ENCODE data around the gene DNAJC10. TPM values are rescaled to one million over a fixed set of nuclear protein-coding genes. Genes with fewer than 3 reads are reported as not detected.
"Not testable (repeated sequence)": the region's sequence is repeated elsewhere in the genome, so short reads cannot be mapped to it uniquely, and the experiment has no call there.

Gene DNAJC10
- polyA plus RNA-seq, 3 donors, result 16.1 to 21.7 (median 18.5) TPM

DNA sequence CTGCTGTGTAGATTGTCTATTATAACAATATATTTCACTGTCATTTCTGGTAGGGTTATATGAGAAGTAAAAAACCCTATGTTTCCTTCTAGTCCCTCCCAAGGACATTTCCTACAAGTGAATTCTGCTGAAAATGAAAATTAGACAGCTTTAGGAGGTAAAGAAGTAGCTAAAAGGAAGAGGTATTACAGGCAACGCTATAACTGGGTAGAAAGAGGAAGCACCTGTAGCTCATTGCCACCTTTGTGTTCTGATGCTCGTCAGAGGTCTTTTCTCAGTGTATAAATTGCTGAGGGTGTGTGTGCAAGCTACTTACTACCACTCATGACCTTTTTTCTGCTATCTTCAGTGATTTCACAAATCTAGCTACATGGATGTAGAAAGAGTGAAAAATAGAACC lies 1.4 kb downstream of the DNAJC10 start:
- WGBS, 3 donors, result 12 to 30% (median 29%) methylated on average over 2 of the region's 2 CpGs
- no peak overlapping the region for H3K27ac ChIP-seq (ENCODE audit: low read depth, low read length)

DNA sequence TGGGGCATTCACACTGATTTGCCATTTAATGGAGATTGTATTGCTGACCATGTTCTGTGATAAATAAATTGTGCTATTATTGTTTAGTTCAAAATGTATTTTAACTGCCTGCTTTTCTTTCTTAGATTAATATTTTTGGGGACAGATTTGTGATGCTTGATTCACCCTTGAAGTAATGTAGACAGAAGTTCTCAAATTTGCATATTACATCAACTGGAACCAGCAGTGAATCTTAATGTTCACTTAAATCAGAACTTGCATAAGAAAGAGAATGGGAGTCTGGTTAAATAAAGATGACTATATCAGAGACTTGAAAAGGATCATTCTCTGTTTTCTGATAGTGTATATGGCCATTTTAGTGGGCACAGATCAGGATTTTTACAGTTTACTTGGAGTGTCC lies 1.8 kb downstream of the DNAJC10 start:
- H3K27ac ChIP-seq (ENCODE audit: low read depth, low read length), result no peak overlapping the region

DNA sequence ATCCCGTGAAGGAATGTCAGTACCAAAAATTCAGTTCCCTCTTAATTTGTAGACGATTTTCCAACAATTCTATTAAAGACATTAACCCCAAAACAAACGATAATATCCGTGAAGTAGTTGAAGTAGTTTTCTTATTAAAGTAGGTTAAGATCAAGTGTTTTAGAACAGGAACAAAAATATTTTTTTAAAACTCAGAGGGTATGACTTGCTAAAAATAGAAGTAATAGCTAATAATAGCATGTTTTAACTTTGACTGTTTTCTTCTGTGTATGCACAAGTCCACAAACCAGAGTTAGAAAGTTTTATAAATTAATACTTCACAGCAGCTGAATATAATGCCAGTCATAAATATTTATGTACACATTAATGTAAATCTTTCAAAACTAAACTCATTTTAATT lies 2.4 kb downstream of the DNAJC10 start:
- no peak overlapping the region for H3K27ac ChIP-seq (ENCODE audit: low read depth, low read length)
- 57 to 85% (median 83%) methylated on average over 4 of the region's 4 CpGs for WGBS, 3 donors

DNA sequence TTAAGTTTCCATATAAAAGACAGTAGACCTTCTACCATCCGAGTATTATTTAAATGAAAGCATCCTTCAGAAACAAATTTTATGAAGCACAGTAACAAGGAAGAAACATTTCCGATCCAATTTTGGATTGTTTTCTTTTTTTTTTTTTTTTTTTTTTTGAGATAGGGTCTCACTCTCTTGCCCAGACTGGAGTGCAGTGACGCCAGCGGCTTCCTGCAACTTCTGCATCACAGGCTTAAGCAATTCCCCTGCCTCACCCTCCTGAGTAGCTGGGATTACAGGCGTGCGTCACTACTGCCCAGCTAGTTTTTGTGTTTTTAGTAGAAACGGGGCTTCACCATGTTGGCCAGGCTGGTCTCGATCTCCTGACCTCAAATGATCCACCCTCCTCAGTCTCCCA lies 3.1 kb downstream of the DNAJC10 start:
- not testable (repeated sequence) for H3K27ac ChIP-seq (ENCODE audit: low read depth, low read length)
- WGBS, 3 donors, result 86 to 92% (median 88%) methylated on average over 8 of the region's 8 CpGs

DNA sequence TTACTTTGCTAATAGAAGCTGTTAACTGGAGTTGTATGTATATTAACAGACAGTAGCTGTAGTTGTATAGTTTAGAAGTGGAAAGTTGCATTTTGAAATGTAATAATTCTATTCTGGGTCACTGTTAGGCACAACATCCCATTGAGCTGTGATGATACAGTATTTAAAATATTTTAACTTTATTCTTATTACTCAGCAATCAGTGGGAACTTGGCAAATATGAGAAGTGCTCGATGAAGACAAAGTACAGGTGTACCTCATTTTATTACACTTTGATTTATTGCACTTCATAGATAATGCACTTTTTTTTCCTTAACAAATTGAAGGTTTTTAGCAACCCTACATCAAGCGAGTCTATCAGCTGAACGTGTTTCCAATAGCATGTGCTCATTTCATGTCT lies 8.6 kb downstream of the DNAJC10 start:
- WGBS, 3 donors, result 59 to 67% (median 62%) methylated on average over 3 of the region's 3 CpGs
- no peak overlapping the region for H3K27ac ChIP-seq (ENCODE audit: low read depth, low read length)

DNA sequence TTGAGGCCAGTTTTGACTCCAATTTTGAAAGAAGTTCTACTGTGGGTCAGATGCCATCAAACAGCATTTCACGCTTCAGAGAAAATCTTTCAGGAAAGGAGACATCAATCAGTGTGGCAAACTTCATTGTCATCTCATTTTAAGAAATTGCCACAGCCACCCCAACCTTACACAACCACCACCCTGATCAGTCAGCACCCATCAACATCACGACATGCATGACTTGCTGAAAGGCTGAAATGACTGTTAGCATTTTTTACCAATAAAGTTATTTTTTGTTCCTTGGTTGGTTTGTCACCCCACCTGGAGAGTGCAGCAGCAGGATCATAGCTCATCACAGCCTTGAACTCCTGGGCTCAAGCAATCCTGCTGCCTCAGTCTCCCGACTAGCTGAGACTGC lies 10.4 kb downstream of the DNAJC10 start:
- no peak overlapping the region for H3K27ac ChIP-seq (ENCODE audit: low read depth, low read length)
- WGBS, 3 donors, result 85 to 99% (median 93%) methylated on average over 3 of the region's 3 CpGs

DNA sequence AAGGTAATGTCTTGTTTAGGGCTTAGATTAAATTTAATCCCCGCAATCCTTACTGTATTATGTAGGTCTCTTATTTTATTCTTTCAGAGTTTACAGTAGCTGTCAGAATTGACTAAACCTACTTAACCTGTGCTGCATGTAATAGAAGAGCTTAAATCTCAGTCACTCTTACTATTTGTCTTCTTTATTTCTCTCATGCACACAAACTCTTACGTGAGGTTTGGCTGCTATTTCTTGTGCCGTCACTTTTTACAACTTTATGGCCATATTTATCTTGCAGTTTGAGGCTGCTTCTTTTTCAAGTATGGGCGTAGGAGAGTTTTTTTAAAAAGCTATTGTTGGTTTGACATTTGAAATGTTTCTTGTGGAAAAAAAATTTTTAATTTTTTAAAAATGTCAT lies 12.0 kb downstream of the DNAJC10 start:
- 80 to 98% (median 93%) methylated on average over 4 of the region's 4 CpGs for WGBS, 3 donors
- H3K27ac ChIP-seq (ENCODE audit: low read depth, low read length), result no peak overlapping the region

DNA sequence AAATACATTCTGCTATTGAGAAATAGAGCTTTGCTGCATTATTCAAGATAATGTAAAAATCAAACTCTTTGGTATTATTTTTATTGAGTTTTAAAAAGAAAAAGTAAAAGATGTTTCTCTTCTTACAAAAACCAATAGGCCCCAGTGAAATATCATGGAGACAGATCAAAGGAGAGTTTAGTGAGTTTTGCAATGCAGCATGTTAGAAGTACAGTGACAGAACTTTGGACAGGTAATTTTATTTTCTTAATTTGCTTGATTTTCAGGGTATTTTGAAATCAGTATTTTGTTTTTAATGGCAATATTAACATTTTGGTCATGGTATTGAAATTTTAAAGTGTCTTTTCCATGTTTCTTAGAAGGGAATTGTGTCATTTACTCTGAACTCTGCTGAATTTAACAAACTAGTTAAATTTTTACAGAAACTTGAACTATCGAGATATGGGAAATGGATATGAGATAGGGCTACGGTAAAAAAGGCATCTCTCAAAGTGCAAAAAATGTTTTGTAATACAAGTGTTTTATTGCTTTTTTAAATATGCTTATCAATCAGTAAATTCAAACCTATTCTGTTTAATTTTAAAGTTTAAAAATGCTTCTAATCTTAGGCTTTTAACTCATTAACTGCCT lies 13.8 kb downstream of the DNAJC10 start:
- no peak overlapping the region for H3K27ac ChIP-seq (ENCODE audit: low read depth, low read length)
- 23 to 97% (median 95%) methylated on average over 2 of the region's 2 CpGs for WGBS, 3 donors

DNA sequence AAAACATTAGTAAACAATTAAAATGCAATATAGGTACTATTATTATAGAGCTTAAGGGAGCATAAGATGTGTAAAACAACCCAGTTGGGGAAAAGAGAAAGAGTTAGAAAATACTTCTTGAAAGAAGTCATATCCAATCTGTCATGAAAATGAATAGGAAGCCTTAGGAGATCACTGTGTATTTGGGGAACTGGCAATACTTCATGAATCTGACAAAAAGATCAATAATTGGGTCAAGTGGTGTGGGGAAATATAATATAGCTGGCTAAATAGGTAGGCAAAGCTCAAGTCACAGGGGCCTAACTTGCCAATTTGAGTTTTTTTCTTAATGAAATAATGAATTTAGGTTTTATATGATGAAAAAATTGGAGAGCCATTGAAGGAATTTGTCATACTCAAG lies 14.4 kb downstream of the DNAJC10 start:
- no peak overlapping the region for H3K27ac ChIP-seq (ENCODE audit: low read depth, low read length)

DNA sequence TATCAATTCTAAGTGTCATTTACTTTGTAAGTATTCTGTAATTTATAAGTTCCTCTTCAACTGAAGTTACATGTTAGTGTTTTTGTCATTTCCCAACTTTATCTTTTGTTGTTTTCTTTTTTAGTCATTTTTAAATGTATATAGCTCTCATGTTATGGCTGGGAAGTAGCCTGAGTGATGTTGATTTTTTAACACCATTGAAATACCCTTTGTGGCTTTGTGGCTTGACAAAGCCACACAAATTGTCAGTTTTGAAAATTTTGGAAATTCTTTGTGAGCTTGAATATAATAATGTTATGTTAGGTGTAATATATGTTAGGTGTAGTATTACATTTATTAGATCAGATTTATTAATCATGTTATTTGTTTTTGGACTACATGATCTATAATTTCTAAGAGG lies 16.7 kb downstream of the DNAJC10 start:
- no peak overlapping the region for H3K27ac ChIP-seq (ENCODE audit: low read depth, low read length)

DNA sequence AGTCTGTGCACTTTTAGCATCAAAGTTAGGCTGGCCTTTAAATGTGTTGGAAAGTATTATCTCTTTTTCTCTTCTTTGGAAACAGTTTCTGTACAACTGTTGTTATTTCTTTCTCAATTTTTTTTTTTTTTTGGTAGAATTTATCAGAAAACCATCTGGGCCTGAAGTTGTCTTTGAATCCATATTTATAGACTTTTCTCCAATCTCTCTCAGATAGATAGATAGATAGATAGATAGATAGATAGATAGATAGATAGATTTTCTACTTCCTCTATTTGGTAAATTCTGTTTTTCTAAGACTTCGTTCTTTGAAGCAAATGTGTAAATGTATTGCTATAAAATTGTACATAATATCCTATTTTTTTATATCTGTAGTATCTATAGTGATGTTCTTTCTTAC lies 17.5 kb downstream of the DNAJC10 start:
- WGBS, 3 donors, result 89 to 94% (median 93%) methylated on average over 1 of the region's 1 CpG

DNA sequence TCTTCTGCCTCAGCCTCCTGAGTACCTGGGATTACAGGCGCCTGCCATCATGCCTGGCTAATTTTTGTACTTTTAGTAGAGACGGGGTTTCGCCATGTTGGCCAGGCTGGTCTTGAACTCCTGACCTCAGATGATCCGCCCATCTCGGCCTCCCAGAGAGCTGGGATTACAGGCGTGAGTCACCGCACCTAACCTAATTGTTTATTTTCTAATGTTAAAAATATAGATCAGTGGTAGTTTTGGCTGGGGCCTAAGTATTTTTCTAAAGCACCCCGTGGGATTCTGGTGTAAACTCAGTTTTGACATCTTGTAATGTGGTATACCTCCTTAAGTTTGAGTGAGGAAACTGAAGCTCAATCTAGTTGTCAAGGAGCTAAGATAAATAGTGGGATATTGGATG lies 20.8 kb downstream of the DNAJC10 start:
- not testable (repeated sequence) for H3K27ac ChIP-seq (ENCODE audit: low read depth, low read length)
- WGBS, 3 donors, result 97 to 99% (median 97%) methylated on average over 8 of the region's 8 CpGs

More for the DNA sequence above, 17.5 kb downstream of the DNAJC10 start:
- no peak overlapping the region for H3K27ac ChIP-seq (ENCODE audit: low read depth, low read length)

DNA sequence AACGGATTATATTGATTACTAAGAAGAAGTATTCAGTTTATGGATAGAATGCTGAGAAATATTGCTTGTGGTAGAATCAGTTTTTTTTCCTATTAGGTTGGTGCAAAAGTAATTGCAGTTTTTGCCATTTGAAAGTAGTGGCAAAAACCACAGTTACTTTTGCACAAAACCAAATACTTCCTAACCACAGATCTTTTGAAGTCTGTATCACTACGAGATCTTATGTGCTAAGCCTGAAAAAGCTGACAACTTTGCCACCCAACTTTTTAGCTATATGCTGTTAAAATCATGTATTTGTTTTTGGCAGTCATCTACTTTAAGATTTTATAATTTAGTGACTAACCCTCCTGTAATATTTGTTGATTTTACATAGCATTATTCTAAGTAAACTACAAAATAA lies 24.6 kb downstream of the DNAJC10 start:
- H3K27ac ChIP-seq (ENCODE audit: low read depth, low read length), result no peak overlapping the region
- WGBS, 3 donors, result 84 to 95% (median 88%) methylated on average over 2 of the region's 2 CpGs

DNA sequence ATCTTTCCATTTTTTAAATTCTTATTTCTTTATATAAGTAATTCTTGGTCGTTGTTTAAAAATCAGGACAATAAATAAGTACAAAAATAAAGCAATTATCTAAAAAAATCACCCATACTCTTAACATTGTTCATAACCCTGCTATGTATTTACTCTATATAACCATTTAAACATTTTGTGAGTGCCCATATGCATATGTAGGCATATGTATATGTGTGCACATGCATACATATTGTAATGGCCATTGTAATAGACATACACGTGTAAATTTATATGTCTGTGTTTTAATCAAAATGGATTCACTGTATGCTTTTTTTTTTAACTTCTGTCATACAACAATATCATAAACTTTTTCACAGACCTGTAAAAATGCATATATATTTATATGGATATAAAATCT lies 25.6 kb downstream of the DNAJC10 start:
- H3K27ac ChIP-seq (ENCODE audit: low read depth, low read length), result no peak overlapping the region
- 97 to 99% (median 98%) methylated on average over 2 of the region's 2 CpGs for WGBS, 3 donors

DNA sequence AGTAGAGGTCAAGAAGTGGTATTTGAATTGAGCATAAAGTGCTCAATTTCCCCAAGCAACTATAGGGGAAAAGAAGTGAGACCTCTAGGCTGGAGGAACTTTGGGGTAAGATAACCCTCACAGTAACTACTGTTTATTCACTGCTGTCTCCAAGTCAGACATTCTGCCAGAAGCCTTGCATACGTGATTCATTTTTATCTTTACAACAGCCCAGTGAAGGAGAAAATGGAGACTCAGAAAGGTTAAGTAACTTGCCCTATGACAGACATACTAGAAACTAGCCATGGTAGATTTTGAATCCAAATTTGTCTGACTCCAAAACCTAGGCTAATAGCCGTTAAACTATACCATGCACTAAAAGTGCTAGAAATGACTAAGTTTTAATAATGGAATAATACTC lies 28.4 kb downstream of the DNAJC10 start:
- 70 to 73% (median 72%) methylated on average over 2 of the region's 2 CpGs for WGBS, 3 donors

DNA sequence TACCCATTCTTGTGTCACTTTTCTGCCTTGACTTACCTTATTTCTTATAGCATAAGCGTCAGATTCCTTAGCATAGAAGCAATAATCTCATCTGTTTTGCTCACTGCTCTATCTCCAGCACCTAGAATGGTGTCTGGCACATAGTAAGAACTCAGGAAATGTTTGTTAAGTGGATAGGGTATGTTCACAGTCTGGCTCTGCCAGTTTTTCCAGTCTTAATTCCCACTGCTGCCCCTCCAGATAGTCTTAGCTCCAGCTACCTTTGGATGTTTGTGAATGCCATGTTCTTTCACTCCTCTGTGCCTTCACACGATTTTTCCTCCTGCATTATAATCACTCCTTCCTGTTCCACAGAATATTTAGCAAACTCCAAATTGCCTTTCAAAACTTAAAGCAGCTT lies 29.0 kb downstream of the DNAJC10 start:
- 81 to 92% (median 83%) methylated on average over 2 of the region's 2 CpGs for WGBS, 3 donors
- no peak overlapping the region for H3K27ac ChIP-seq (ENCODE audit: low read depth, low read length)

More for the DNA sequence above, 28.4 kb downstream of the DNAJC10 start:
- no peak overlapping the region for H3K27ac ChIP-seq (ENCODE audit: low read depth, low read length)

DNA sequence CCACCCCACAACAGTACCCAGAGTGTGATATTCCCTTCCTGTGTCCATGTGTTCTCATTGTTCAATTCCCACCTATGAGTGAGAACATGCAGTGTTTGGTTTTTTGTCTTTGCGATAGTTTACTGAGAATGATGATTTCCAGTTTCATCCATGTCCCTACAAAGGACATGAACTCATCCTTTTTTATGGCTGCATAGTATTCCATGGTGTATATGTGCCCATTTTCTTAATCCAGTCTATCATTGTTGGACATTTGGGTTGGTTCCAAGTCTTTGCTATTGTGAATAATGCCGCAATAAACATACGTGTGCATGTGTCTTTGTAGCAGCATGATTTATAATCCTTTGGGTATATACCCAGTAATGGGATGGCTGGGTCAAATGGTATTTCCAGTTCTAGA lies 29.8 kb downstream of the DNAJC10 start:
- H3K27ac ChIP-seq (ENCODE audit: low read depth, low read length), result not testable (repeated sequence)
- 97 to 100% (median 100%) methylated on average over 1 to 3 of the region's 3 CpGs for WGBS, 3 donors

DNA sequence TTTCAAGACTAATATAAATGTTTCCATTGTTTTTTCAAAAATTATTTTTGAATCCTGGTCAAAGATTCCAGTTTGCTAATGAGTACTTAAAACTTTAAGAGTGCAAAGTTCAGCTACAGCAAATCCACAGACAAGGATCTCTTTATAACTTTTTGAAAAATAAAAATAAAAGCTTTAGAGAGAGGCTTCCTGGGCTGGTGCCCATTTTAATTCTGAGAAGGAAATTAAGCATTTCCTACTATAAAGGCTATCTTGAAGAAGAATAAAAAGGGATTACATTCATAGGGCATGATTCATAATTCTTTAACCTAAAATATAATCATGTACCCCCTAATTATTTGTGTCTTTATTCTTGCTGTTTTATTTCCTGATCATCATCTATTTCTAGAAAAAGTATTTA lies 38.2 kb downstream of the DNAJC10 start:
- H3K27ac ChIP-seq (ENCODE audit: low read depth, low read length), result no peak overlapping the region

DNA sequence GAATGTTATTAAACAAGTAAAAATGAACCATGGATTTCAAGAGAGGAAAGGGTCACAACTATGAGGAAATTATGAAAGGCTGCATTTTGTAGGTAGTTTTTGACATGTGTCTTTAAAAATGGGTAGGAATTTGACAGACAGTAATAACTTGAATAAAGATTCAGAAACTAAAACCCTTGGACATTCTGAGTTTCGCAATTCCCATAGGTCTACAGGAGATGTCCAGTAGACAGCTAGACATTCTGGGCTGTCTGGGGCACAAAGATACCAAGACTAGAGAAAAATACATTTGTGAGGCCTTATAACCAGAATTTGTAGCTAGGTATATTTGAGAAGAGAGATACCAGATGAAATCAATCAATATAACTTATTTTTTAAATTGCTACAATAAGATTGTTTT lies 42.3 kb downstream of the DNAJC10 start:
- H3K27ac ChIP-seq (ENCODE audit: low read depth, low read length), result no peak overlapping the region
- WGBS, 3 donors, result 92 to 97% (median 95%) methylated on average over 1 of the region's 1 CpG

DNA sequence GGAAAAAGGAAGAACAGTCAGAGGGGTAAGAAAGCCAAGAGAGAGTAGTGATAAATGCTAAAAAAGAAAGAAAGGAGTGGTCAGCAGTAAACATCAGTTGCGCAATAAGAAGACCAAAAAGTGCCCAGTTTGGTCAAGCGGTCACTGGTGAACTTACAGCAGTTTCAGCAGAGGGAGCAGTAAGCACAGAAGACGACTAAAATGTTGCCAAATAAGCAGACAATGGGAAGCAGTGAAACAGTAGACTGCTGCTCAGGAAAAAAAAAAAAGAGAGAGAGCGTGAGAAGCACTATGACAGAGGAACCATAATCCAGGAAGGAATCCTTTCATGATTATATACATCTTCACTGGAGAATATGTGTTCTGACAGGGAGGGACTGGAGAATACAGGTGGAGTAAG lies 45.8 kb downstream of the DNAJC10 start:
- 53 to 78% (median 64%) methylated on average over 4 of the region's 4 CpGs for WGBS, 3 donors
- H3K27ac ChIP-seq (ENCODE audit: low read depth, low read length), result no peak overlapping the region

DNA sequence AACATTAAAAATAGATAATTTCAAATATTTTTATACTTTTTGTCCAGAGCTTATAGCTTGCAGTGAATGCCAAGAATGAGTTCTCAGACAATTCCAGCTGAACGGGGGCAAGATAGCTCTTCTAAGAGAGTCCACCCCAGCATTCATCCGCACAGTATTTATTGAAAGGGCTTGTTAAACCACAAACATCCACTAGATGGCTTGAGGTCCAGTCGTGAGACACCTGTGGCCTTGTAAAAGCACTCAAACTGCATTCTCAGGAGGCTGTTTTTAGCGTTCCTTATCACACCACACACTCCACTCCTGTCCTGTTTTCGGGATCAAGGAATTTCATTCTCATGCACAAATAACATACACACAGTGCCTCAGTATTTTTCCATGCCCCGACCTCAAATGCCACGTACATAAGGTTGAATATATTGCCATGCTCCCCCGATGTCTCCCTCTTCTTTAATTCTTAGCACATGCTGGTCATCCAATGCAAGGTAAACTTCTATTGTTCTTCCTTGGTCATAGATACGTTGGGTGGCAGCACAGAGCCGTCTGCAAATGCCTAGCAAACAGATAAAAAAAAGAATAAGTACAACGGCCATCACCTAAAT lies 47.4 kb downstream of the DNAJC10 start:
- 41 to 69% (median 66%) methylated on average over 11 of the region's 11 CpGs for WGBS, 3 donors
- H3K27ac ChIP-seq (ENCODE audit: low read depth, low read length), result no peak overlapping the region
